ENCODE results near the gene ANKRD6. TPM values are rescaled to one million over a fixed set of nuclear protein-coding genes. Genes with fewer than 3 reads are reported as not detected.
"Not testable (repeated sequence)": the region's sequence is repeated elsewhere in the genome, so short reads cannot be mapped to it uniquely, and the experiment has no call there.

ANKRD6 gene
- polyA plus RNA-seq, 1 of the 3 experiments (the other 2 are of a cell fraction): 2.6 TPM

- WGBS (ENCODE audit: low lambda C conversion rate): 92% methylated on average over 4 of the region's 4 CpGs
- H3K4me2 ChIP-seq: no peak overlapping the region
- no peaks in the 10 kb centered on the region for H4K20me1 ChIP-seq (ENCODE audit: insufficient read depth)
- peaks cover 19 to 50% of the 10 kb centered on the region in 2 experiments for H3K36me3 ChIP-seq (replicated peaks in 1 of 2; ENCODE audit: control insufficient read depth in 1 of 2, insufficient read depth in 2 of 2, low read length in 1 of 2)
- H3K27me3 ChIP-seq (ENCODE audit: insufficient read depth): no peaks in the 10 kb centered on the region
- H3K4me3 ChIP-seq (ENCODE audit: low read depth in 2 of 2, low read length in 1 of 2): no peak overlapping the region
- H3K9ac ChIP-seq: no peak overlapping the region
- TF ChIP-seq USF2 (IDR thresholded peaks at IDR 0.05; ENCODE audit: borderline replicate concordance, low read depth, low read length): no peak
- TF ChIP-seq TEAD4 (IDR thresholded peaks at IDR 0.05; ENCODE audit: borderline replicate concordance, insufficient read depth): no peak
- TF ChIP-seq SIN3A (IDR thresholded peaks at IDR 0.05; ENCODE audit: borderline replicate concordance, low read depth, low read length): no peak
- TF ChIP-seq RXRA (IDR thresholded peaks at IDR 0.05; ENCODE audit: borderline replicate concordance, low read depth): no peak
- no peak for TF ChIP-seq NRF1 (IDR thresholded peaks at IDR 0.05; ENCODE audit: low read depth, low read length)
- TF ChIP-seq IRF3 (IDR thresholded peaks at IDR 0.05; ENCODE audit: low read depth, low read length): no peak
- no peak for TF ChIP-seq RAD21 (IDR thresholded peaks at IDR 0.05; ENCODE audit: low read length)
- H3K9me3 ChIP-seq: no peaks in the 10 kb centered on the region
- CTCF ChIA-PET: interaction anchor here (1.3 to 3.0 kb wide), 2 partner anchors 214 to 269 kb away, joined by 3 to 14 read pairs; no protein-coding TSS in a partner anchor
- H2AFZ ChIP-seq (ENCODE audit: low read depth): no peak overlapping the region
- no peaks in the 10 kb centered on the region for H3F3A ChIP-seq (replicated peaks; ENCODE audit: insufficient read depth)
- H3K27ac ChIP-seq (ENCODE audit: low read depth in 2 of 2, low read length in 1 of 2): peak overlapping the region in 1 of 2 experiments; percentile 24; a peak in 1 of 4 replicates
- H3K4me1 ChIP-seq (ENCODE audit: control insufficient read depth in 1 of 2, insufficient read depth in 2 of 2, low read depth in 1 of 2, low read length in 1 of 2): peaks cover 6% of the 10 kb centered on the region in 2 experiments; a peak in 2 of 4 replicates
- peaks cover 26% of the 10 kb centered on the region for H3K79me2 ChIP-seq (ENCODE audit: insufficient read depth)
- H3K9me2 ChIP-seq: no peaks in the 10 kb centered on the region
- no peak for DNase-seq
- POLR2A ChIA-PET: no interaction called here
Observed at GRCh38 chr6:89640804-89641203, 207.9 kb downstream of the ANKRD6 start.

- H2AFZ ChIP-seq (ENCODE audit: low read depth); H3K4me3 ChIP-seq (ENCODE audit: low read depth in 2 of 2, low read length in 1 of 2); H3K9me2 ChIP-seq; H3K4me2 ChIP-seq; H3K27ac ChIP-seq (ENCODE audit: low read depth in 2 of 2, low read length in 1 of 2); DNase-seq; H3F3A ChIP-seq (replicated peaks; ENCODE audit: insufficient read depth); H3K9ac ChIP-seq; H3K9me3 ChIP-seq; POLR2A ChIA-PET; H3K4me1 ChIP-seq (ENCODE audit: control insufficient read depth in 1 of 2, insufficient read depth in 2 of 2, low read depth in 1 of 2, low read length in 1 of 2); H4K20me1 ChIP-seq (ENCODE audit: insufficient read depth); H3K27me3 ChIP-seq (ENCODE audit: insufficient read depth): not testable (repeated sequence)
- H3K79me2 ChIP-seq (ENCODE audit: insufficient read depth): peaks cover 26% of the 10 kb centered on the region
- CTCF ChIA-PET: interaction anchor here (1.3 kb wide), 1 partner anchor 215 kb away, joined by 3 read pairs; no protein-coding TSS in a partner anchor
- H3K36me3 ChIP-seq (replicated peaks in 1 of 2; ENCODE audit: control insufficient read depth in 1 of 2, insufficient read depth in 2 of 2, low read length in 1 of 2): peaks cover 13 to 50% of the 10 kb centered on the region in 2 experiments
- 90% methylated on average over 3 of the region's 3 CpGs for WGBS (ENCODE audit: low lambda C conversion rate)
Observed at GRCh38 chr6:89641581-89641980, 208.6 kb downstream of the ANKRD6 start.

GRCh38 chr6:89642956-89643355, 210.0 kb downstream of the ANKRD6 start:
- Histone ChIP-seq H3F3A (replicated peaks; ENCODE audit: insufficient read depth) (no peaks in the 10 kb centered on the region), H4K20me1 (ENCODE audit: insufficient read depth) (no peaks in the 10 kb centered on the region), H3K27me3 (ENCODE audit: insufficient read depth) (no peaks in the 10 kb centered on the region), H3K4me2 (no peak overlapping the region), H3K4me3 (ENCODE audit: low read depth in 2 of 2, low read length in 1 of 2) (no peak overlapping the region), H3K36me3 (replicated peaks in 1 of 2; ENCODE audit: control insufficient read depth in 1 of 2, insufficient read depth in 2 of 2, low read length in 1 of 2) (peaks cover 19 to 54% of the 10 kb centered on the region in 2 experiments), H3K27ac (ENCODE audit: low read depth in 2 of 2, low read length in 1 of 2) (no peak overlapping the region), H3K79me2 (ENCODE audit: insufficient read depth) (peaks cover 16% of the 10 kb centered on the region), H3K9ac (no peak overlapping the region), H2AFZ (ENCODE audit: low read depth) (no peak overlapping the region), H3K9me2 (no peaks in the 10 kb centered on the region), H3K9me3 (no peaks in the 10 kb centered on the region), H3K4me1 (ENCODE audit: control insufficient read depth in 1 of 2, insufficient read depth in 2 of 2, low read depth in 1 of 2, low read length in 1 of 2) (peaks cover 0 to 6% of the 10 kb centered on the region in 2 experiments; a peak in 2 of 4 replicates)
- DNase-seq: no peak
- WGBS (ENCODE audit: low lambda C conversion rate): 84% methylated on average over 3 of the region's 3 CpGs
- POLR2A ChIA-PET: no interaction called here
- CTCF ChIA-PET: no interaction called here
- TF ChIP-seq SIN3A (IDR thresholded peaks at IDR 0.05; ENCODE audit: borderline replicate concordance, low read depth, low read length) (no peak), MEF2A (IDR thresholded peaks at IDR 0.05; ENCODE audit: borderline replicate concordance, low read depth) (no peak), USF2 (IDR thresholded peaks at IDR 0.05; ENCODE audit: borderline replicate concordance, low read depth, low read length) (no peak), NFIC (IDR thresholded peaks at IDR 0.05; ENCODE audit: borderline replicate concordance) (no peak), JUND (IDR thresholded peaks at IDR 0.05) (no peak)
